CD4-positive, alpha-beta T cell treated with Interleukin-4 for 4 hours (primary cell): Measurements from ENCODE around the gene GRK2.
"Not testable (repeated sequence)": the region's sequence is repeated elsewhere in the genome, so short reads cannot be mapped to it uniquely, and the experiment has no call there.

ENCODE experiments used
- DNase-seq: peaks from one replicate; pipeline ENCODE4 v3.0.0-alpha.2; 2020

The GRK2 gene

DNA sequence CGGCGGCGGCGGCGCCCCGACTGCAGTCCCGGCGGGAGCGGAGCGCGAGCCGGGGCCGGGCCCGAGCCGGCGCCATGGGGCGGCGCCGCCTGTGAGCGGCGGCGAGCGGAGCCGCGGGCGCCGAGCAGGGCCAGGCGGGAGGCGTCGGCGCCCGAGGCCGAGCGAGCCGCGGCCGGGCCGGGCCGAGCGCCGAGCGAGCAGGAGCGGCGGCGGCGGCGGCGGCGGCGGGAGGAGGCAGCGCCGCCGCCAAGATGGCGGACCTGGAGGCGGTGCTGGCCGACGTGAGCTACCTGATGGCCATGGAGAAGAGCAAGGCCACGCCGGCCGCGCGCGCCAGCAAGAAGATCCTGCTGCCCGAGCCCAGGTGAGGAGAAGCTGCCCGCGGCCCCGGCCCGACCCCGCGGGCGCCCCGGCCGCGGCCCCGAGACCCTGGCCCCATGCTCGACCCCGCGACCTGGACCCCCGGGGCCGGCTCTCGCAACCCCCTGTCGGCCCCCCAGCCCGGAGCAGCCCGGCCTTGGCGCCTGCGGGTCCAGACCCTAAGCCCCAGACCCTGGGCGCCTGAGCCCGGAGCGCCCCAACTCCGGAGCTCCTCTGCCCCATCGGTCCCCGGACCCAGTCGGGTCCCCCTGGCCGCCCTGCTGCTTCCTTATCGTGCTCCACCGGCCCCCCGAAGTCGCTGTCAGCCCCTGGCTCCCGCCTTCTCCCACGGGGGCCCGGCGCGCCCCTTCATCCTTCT lies at the start of gene GRK2:
GRK2 (plus strand) TSS at position 25 of the 739 bp plus-strand sequence; CDS start at position 252, 227 bp downstream.
- peak; percentile 28 for DNase-seq

GRCh38 chr11:67227726-67228125 lies 38.5 kb upstream of the GRK2 start:
- DNase-seq: no peak

DNA sequence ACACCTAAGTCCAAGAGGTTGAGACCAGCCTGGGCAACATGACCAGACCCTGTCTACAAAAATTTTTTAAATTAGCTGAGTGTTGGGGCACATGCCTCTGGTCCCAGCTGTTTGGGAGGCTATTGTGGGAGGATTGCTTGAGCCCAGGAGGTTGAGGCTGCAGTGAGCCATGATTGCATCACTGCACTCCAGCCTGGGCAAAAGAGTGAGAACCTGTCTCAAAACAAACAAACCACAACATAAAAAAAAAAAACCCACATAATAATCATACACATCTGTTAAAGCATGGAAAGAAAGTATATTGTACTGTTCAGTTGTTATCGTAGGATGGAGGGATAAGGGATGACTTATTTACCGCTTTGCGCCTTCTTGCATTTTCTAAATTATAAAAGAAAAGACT lies 35.9 kb upstream of the GRK2 start:
- DNase-seq: no peak

- no peak for DNase-seq
Measured at GRCh38 chr11:67230886-67231285, 35.4 kb upstream of the GRK2 start.

DNA sequence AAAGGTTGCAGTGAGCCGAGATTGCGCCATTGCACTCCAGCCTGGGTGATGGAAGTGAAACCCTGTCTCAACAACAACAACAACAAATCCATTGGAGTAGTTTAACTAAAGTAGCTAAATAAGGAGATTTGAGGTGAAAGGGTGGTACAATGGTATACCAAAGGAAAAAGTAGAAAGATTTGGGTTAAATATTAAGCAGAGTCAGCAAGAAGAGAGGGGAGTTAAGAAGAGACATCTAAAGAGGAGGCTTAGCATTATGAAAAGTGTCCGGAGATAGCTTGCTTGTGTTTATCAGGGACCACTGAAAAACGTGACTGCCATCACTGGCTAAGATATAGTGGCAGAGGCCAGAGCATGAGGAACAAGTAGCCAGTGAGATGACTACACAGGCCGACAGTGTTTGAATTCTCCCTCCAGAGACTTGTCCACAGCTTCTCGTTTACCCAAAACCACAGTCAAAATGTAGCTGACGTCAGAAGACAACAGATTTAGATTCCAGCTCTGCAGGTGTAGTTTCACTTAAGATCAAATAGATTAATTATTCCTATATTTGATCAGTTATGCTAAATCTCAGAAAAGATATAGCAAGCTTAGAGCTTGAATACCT lies 32.6 kb upstream of the GRK2 start:
- no peak for DNase-seq

DNA sequence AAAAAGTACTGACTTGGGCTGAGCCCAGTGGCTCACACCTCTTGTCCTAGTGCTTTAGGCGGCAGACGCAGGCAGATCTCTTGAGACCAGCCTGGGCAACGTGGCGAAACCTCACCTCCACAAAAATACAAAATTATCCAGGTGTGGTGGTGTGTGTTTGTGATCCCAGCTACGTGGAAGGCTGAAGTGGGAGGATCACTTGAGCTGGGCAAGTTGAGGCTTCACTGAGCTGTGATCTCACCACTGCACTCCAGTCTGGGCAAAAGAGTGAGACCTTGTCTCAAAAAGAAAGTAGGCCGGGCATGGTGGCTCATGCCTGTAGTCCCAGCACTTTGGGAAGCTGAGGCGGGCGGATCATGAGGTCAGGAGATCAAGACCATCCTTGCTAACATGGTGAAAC lies 31.7 kb upstream of the GRK2 start:
- DNase-seq: not testable (repeated sequence)

GRCh38 chr11:67237574-67237973 lies 28.7 kb upstream of the GRK2 start:
- no peak for DNase-seq

- DNase-seq: no peak
Measured at GRCh38 chr11:67238894-67239782, 27.1 kb upstream of the GRK2 start.

DNA sequence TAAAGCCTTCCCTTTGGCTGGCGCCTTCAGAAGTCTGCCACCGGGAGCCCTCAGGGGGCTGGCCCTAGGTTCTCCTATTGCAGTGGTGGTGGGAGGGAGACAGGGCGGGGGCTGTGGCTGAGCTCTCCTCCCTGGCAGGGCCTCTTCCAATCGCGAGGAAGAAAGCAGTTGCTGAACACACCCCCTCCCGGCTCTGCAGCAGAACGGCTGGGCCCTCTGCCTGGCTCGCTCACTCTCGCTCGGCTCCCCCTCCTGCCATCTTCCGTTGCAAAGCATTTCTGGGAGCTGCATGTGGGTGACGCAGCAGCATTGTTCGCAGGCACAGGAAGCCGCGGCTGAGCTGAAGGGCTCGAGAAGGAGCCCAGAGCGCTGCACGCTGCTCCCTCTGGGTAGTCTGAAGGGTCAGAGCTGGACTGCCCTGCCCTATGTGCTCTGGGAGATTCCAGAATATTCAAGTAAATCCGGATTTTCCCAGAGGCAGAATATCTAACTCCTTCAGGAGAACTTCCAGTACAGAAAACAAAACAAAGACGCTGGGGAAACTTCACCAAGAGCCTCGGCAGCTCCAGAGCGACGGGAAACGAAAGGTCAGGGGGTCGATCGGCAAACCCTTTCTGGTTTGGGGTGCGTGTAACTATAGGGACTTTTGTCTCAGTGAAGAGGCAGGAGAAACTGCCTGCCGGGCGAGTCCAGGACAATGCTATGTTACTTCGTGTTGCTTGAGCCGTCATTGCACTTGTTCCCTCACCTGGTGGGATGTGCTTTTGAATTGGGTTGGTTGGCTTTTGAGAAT lies 26.3 kb upstream of the GRK2 start:
- DNase-seq: peak; percentile 99

- peak; percentile 96 for DNase-seq
Measured at GRCh38 chr11:67240576-67241389, 25.5 kb upstream of the GRK2 start.

GRCh38 chr11:67242548-67242947 lies 23.7 kb upstream of the GRK2 start:
- DNase-seq: no peak

- no peak for DNase-seq
Measured at GRCh38 chr11:67243051-67243450, 23.2 kb upstream of the GRK2 start.

DNA sequence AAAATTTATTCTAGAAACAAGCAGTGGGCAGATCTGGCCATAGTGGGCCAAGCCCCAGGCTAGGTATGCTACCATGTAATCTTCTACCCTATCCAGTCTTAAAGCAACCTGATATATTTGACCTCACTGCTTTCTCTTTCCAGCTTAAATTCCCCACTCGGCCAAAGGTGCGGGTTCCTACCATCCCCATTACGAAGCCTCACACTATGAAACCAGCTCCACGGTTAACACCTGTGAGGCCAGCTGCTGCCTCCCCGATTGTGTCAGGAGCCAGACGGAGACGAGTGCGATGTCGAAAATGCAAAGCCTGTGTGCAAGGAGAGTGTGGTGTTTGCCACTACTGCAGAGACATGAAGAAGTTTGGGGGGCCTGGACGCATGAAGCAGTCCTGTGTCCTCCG lies 21.2 kb upstream of the GRK2 start:
- no peak for DNase-seq

GRCh38 chr11:67247946-67248550 lies 18.2 kb upstream of the GRK2 start:
- DNase-seq: no peak

DNA sequence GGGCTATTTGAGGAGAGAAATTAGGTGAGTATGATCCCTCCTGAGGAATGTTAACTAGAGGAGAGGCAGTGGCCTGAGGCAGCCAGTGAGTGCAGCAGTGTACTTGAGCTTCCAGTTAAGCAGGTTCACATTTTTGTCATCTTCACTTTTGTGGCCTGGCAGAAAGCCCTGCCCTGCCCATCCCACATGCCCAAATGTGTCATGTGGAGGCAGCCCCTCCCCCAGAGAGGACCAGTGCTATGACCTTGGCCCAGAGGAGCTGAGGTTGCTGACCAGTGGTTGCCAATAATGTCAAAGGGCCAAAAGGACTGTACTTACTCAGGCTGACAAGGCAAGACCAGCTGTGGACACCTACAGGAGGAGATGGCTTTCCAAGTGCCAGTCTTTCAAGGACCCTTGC lies 17.6 kb upstream of the GRK2 start:
- no peak for DNase-seq

DNA sequence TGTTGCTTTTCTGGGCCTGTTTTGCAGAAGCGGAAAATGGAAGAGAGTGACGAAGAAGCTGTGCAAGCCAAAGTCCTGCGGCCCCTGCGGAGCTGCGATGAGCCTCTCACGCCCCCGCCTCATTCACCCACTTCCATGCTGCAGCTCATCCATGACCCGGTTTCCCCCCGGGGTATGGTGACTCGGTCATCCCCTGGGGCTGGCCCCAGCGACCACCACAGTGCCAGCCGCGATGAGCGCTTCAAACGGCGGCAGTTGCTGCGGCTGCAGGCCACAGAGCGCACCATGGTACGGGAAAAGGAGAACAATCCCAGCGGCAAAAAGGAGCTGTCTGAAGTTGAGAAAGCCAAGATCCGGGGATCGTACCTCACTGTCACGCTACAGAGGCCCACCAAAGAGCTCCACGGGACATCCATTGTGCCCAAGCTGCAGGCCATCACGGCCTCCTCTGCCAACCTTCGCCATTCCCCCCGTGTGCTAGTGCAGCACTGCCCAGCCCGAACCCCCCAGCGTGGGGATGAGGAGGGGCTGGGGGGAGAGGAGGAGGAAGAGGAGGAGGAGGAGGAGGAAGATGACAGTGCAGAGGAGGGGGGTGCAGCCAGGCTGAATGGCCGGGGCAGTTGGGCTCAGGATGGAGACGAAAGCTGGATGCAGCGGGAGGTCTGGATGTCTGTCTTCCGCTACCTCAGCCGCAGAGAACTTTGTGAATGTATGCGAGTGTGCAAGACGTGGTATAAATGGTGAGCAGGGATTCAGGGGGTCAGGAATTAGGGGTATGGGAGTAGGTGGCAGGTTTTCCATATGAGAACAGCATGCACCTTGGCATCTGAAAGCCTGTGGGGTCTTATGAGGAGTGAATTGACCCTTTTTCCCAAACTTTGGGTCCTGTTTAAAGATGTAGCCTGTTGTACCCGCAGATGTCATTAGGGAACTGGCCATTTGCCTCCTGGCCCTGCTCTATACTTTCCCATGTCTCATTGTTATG lies 15.9 kb upstream of the GRK2 start:
- no peak for DNase-seq

DNA sequence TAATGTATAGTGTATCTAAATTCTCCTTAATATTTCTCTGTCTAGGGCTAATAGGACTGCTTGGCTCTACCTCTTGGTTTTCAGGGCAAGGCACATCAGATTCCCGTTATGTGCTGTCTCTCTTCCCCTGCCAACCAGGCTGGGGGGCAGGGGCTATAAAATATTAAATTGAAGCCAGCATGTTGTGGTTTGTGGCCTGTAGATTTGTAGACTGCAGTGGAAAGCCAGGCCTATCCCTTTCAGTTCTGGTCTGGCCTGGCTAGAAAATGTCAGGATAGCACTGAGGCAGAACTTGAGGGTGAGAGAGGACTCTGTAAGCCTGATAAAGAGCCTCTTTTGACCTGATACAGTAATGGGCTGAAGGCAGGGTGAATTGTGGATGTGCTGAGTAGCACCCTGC lies 14.4 kb upstream of the GRK2 start:
- no peak for DNase-seq

- DNase-seq: peak; percentile 34
Measured at GRCh38 chr11:67252831-67253239, 13.4 kb upstream of the GRK2 start.

- no peak for DNase-seq
Measured at GRCh38 chr11:67253872-67254624, 12.2 kb upstream of the GRK2 start.
